ENCODE results near the gene LRIT1.

The LRIT1 gene

GRCh38 chr10:84193327-84193726 is 48.0 kb downstream of the LRIT1 start:
- H3K4me3 ChIP-seq (ENCODE audit: low read depth, low read length), result no peak overlapping the region
- TF ChIP-seq MAX (IDR thresholded peaks at IDR 0.05; ENCODE audit: low read depth, low read length), result no peak
- no peak for TF ChIP-seq POLR2A (IDR thresholded peaks at IDR 0.05; ENCODE audit: extremely low read depth, insufficient read length)
- no peak for TF ChIP-seq MYC (IDR thresholded peaks at IDR 0.05; ENCODE audit: low read depth, low read length)
- TF ChIP-seq CTCF (IDR thresholded peaks at IDR 0.05; ENCODE audit: low read depth, low read length), result no peak
- DNase-seq (ENCODE audit: low read depth), result no peak

GRCh38 chr10:84191106-84191505 is 50.2 kb downstream of the LRIT1 start:
- DNase-seq (ENCODE audit: low read depth), result no peak
- H3K4me3 ChIP-seq (ENCODE audit: low read depth, low read length), result no peak overlapping the region
- TF ChIP-seq CTCF (IDR thresholded peaks at IDR 0.05; ENCODE audit: low read depth, low read length), result no peak
- no peak for TF ChIP-seq MYC (IDR thresholded peaks at IDR 0.05; ENCODE audit: low read depth, low read length)
- no peak for TF ChIP-seq MAX (IDR thresholded peaks at IDR 0.05; ENCODE audit: low read depth, low read length)
- no peak for TF ChIP-seq POLR2A (IDR thresholded peaks at IDR 0.05; ENCODE audit: extremely low read depth, insufficient read length)

GRCh38 chr10:84190621-84191020 is 50.7 kb downstream of the LRIT1 start:
- no peak overlapping the region for H3K4me3 ChIP-seq (ENCODE audit: low read depth, low read length)
- no peak for TF ChIP-seq MAX (IDR thresholded peaks at IDR 0.05; ENCODE audit: low read depth, low read length)
- no peak for TF ChIP-seq POLR2A (IDR thresholded peaks at IDR 0.05; ENCODE audit: extremely low read depth, insufficient read length)
- TF ChIP-seq MYC (IDR thresholded peaks at IDR 0.05; ENCODE audit: low read depth, low read length), result no peak
- no peak for TF ChIP-seq CTCF (IDR thresholded peaks at IDR 0.05; ENCODE audit: low read depth, low read length)
- no peak for DNase-seq (ENCODE audit: low read depth)

GRCh38 chr10:84188815-84189214 is 52.5 kb downstream of the LRIT1 start:
- DNase-seq (ENCODE audit: low read depth), result no peak
- no peak for TF ChIP-seq CTCF (IDR thresholded peaks at IDR 0.05; ENCODE audit: low read depth, low read length)
- no peak for TF ChIP-seq POLR2A (IDR thresholded peaks at IDR 0.05; ENCODE audit: extremely low read depth, insufficient read length)
- no peak for TF ChIP-seq MYC (IDR thresholded peaks at IDR 0.05; ENCODE audit: low read depth, low read length)
- TF ChIP-seq MAX (IDR thresholded peaks at IDR 0.05; ENCODE audit: low read depth, low read length), result no peak
- no peak overlapping the region for H3K4me3 ChIP-seq (ENCODE audit: low read depth, low read length)

GRCh38 chr10:84185526-84186175 is 55.7 kb downstream of the LRIT1 start:
- TF ChIP-seq MYC (IDR thresholded peaks at IDR 0.05; ENCODE audit: low read depth, low read length) (no peak), POLR2A (IDR thresholded peaks at IDR 0.05; ENCODE audit: extremely low read depth, insufficient read length) (no peak), CTCF (IDR thresholded peaks at IDR 0.05; ENCODE audit: low read depth, low read length) (no peak), MAX (IDR thresholded peaks at IDR 0.05; ENCODE audit: low read depth, low read length) (no peak)
- H3K4me3 ChIP-seq (ENCODE audit: low read depth, low read length), result no peak overlapping the region
- no peak for DNase-seq (ENCODE audit: low read depth)
